COR-L47 (cell line): Measurements from ENCODE around the gene URB1.

Source experiments
- DNase-seq: peaks from one replicate; lab custom pipeline; 2025; lab: John Stamatoyannopoulos, UW

Gene URB1

GRCh38 chr21:32392880-32393676, at the start of gene URB1:
URB1 (minus strand) TSS chr21:32393012; CDS start chr21:32392910, 102 bp downstream.
- peak; percentile 82 for DNase-seq

GRCh38 chr21:32437729-32438128, 44.9 kb upstream of the URB1 start:
- no peak for DNase-seq

GRCh38 chr21:32432982-32433660, 40.3 kb upstream of the URB1 start:
- DNase-seq = peak; percentile 23

- no peak for DNase-seq
Observed at GRCh38 chr21:32427958-32428623, 35.3 kb upstream of the URB1 start.

- no peak for DNase-seq
Observed at GRCh38 chr21:32426592-32427051, 33.8 kb upstream of the URB1 start.

- DNase-seq = no peak
Observed at GRCh38 chr21:32426066-32426465, 33.3 kb upstream of the URB1 start.

GRCh38 chr21:32425628-32426027, 32.8 kb upstream of the URB1 start:
- no peak for DNase-seq

- no peak for DNase-seq
Observed at GRCh38 chr21:32424674-32425073, 31.9 kb upstream of the URB1 start.

- no peak for DNase-seq
Observed at GRCh38 chr21:32424191-32424535, 31.4 kb upstream of the URB1 start.

- no peak for DNase-seq
Observed at GRCh38 chr21:32423320-32424190, 30.7 kb upstream of the URB1 start.

- DNase-seq = no peak
Observed at GRCh38 chr21:32422064-32422463, 29.3 kb upstream of the URB1 start.

GRCh38 chr21:32418146-32418545, 25.3 kb upstream of the URB1 start:
- no peak for DNase-seq

GRCh38 chr21:32415451-32416398, 22.9 kb upstream of the URB1 start:
- no peak for DNase-seq

- DNase-seq = peak; percentile 8
Observed at GRCh38 chr21:32414579-32415358, 22.0 kb upstream of the URB1 start.

GRCh38 chr21:32413697-32414578, 21.1 kb upstream of the URB1 start:
- DNase-seq = peak; percentile 8

GRCh38 chr21:32413015-32413504, 20.2 kb upstream of the URB1 start:
- peak; percentile 20 for DNase-seq

- peak; percentile 68 for DNase-seq
Observed at GRCh38 chr21:32412162-32413014, 19.6 kb upstream of the URB1 start, which contains the start of gene EVA1C. EVA1C (plus strand) TSS chr21:32412706; CDS start chr21:32412854, 148 bp downstream.
